HEK293 (cell line): Measurements from ENCODE around the gene CKM.

Source experiments
- GLI4 ChIP-seq: fragments of 450-650 bp; formaldehyde crosslinking; IDR thresholded peaks from 2 replicates; pipeline ENCODE4 v1.5.1; 2016; ENCODE audit warnings: missing biosample characterization, missing genetic modification characterization
- ZBTB1 ChIP-seq: fragments of 450-650 bp; formaldehyde crosslinking; IDR thresholded peaks from 2 replicates; pipeline ENCODE4 v1.5.1; 2016; ENCODE audit warnings: missing biosample characterization, missing genetic modification characterization
- ZNF777 ChIP-seq: fragments of 450-650 bp; formaldehyde crosslinking; IDR thresholded peaks from 2 replicates; pipeline ENCODE4 v1.5.1; 2017; ENCODE audit warnings: missing biosample characterization, missing genetic modification characterization, borderline replicate concordance
- TF ChIP-seq, protein P1 (sequence below): fragments of 450-650 bp; formaldehyde crosslinking; IDR thresholded peaks from 2 replicates; pipeline ENCODE4 v1.5.1; 2016; ENCODE audit warnings: missing biosample characterization, missing genetic modification characterization
- TF ChIP-seq, protein P2 (sequence below): fragments of 450-650 bp; formaldehyde crosslinking; IDR thresholded peaks from 2 replicates; pipeline ENCODE4 v1.5.1; 2017; ENCODE audit warnings: missing biosample characterization, missing genetic modification characterization
- TF ChIP-seq, protein P3 (sequence below): sonication (generic); formaldehyde crosslinking; IDR thresholded peaks from 2 replicates; pipeline ENCODE4 v1.8.1; 2022; ENCODE audit warnings: mild to moderate bottlenecking, moderate library complexity, missing genetic modification reagents

DNA sequence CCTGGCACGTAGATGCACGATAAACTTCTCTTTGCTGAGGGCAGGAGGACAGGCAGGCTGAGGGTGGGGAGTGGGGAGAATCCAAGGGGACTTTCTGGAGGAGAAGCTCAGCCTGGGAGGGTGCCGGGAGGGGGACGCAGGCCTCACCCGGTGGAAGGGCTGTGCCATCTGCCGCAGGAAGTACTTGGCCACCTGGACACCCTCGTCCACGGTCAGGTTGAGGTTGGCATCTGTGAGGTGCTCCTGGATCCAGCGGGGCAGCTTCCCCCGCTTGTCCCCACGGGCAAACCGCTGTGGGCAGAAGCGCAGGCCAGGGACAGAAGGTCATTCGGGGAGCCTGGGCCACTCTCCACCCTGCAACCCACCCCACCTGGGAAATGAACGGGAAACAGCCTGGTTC lies 29.4 kb upstream of the CKM start:
- no peak for TF ChIP-seq ZNF777 (tag by site-specific recombination)
- TF ChIP-seq, protein P1, sequence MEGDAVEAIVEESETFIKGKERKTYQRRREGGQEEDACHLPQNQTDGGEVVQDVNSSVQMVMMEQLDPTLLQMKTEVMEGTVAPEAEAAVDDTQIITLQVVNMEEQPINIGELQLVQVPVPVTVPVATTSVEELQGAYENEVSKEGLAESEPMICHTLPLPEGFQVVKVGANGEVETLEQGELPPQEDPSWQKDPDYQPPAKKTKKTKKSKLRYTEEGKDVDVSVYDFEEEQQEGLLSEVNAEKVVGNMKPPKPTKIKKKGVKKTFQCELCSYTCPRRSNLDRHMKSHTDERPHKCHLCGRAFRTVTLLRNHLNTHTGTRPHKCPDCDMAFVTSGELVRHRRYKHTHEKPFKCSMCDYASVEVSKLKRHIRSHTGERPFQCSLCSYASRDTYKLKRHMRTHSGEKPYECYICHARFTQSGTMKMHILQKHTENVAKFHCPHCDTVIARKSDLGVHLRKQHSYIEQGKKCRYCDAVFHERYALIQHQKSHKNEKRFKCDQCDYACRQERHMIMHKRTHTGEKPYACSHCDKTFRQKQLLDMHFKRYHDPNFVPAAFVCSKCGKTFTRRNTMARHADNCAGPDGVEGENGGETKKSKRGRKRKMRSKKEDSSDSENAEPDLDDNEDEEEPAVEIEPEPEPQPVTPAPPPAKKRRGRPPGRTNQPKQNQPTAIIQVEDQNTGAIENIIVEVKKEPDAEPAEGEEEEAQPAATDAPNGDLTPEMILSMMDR (tag by site-specific recombination) = no peak
- TF ChIP-seq, protein P2, sequence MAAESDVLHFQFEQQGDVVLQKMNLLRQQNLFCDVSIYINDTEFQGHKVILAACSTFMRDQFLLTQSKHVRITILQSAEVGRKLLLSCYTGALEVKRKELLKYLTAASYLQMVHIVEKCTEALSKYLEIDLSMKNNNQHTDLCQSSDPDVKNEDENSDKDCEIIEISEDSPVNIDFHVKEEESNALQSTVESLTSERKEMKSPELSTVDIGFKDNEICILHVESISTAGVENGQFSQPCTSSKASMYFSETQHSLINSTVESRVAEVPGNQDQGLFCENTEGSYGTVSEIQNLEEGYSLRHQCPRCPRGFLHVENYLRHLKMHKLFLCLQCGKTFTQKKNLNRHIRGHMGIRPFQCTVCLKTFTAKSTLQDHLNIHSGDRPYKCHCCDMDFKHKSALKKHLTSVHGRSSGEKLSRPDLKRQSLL (tag by site-specific recombination) = no peak
- no peak for TF ChIP-seq GLI4 (tag by site-specific recombination)
- TF ChIP-seq, protein P3, sequence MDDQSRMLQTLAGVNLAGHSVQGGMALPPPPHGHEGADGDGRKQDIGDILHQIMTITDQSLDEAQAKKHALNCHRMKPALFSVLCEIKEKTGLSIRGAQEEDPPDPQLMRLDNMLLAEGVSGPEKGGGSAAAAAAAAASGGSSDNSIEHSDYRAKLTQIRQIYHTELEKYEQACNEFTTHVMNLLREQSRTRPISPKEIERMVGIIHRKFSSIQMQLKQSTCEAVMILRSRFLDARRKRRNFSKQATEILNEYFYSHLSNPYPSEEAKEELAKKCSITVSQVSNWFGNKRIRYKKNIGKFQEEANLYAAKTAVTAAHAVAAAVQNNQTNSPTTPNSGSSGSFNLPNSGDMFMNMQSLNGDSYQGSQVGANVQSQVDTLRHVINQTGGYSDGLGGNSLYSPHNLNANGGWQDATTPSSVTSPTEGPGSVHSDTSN (CRISPR knock-in tag) = no peak
- TF ChIP-seq ZBTB1 (tag by site-specific recombination) = no peak
